ENCODE data around the gene TMEM30B. TPM values are rescaled to one million over a fixed set of nuclear protein-coding genes. Genes with fewer than 3 reads are reported as not detected.
A peak's percentile ranks its signal among the peaks of the same experiment; 100 is the strongest.

Gene TMEM30B
- total and polyA plus RNA-seq, 2 experiments from 2014 or later: 0.35 to 1.7 TPM

DNA sequence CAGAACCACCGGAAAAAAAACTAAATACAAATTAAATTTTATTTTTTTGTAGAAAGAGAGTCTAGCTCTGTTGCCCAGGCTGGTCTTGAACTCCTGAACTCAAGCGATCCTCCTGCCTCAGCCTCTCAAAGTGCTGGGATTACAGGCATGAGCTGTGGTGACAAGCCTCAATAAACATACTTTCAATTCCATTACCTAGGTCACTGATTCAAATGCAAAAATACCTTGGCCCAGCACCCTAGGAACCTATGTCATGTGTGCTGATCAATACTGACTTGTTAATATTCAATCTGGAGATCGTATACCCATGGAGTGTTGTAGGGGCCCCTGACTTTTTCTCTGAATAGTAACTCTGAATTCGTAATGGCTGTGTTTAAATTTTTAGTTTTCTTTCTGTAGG, 7.1 kb upstream of the TMEM30B start:
- Histone ChIP-seq H3K4me1 (ENCODE audit: insufficient read depth) (peaks cover 8% of the 10 kb centered on the region), H3K4me2 (ENCODE audit: unreplicated experiment) (no peak overlapping the region), H3K27me3 (replicated peaks; ENCODE audit: insufficient read depth) (no peaks in the 10 kb centered on the region), H3K36me3 (ENCODE audit: low read depth) (no peaks in the 10 kb centered on the region), H3K4me3 (no peak overlapping the region), H2AFZ (no peak overlapping the region), H3K9me3 (ENCODE audit: low read depth) (no peaks in the 10 kb centered on the region), H3F3A (ENCODE audit: insufficient read depth) (peaks cover 11% of the 10 kb centered on the region; the same call in 1 of the 2 replicates), H3K9ac (no peak overlapping the region), H4K20me1 (ENCODE audit: insufficient read depth) (no peaks in the 10 kb centered on the region), H3K27ac (no peak overlapping the region), H3K79me2 (ENCODE audit: insufficient read depth) (no peaks in the 10 kb centered on the region), H3K9me2 (ENCODE audit: insufficient read depth) (no peaks in the 10 kb centered on the region)
- in situ Hi-C loops (cut with MboI): loop anchor here (25.0 kb wide), 1 partner anchor 951 kb away; no protein-coding TSS in a partner anchor
- TF ChIP-seq EZH2 (IDR thresholded peaks at IDR 0.05; ENCODE audit: insufficient read depth, poor library complexity, severe bottlenecking) (no peak), EZH2phosphoT487 (IDR thresholded peaks at IDR 0.05; ENCODE audit: insufficient read depth, low read depth) (no peak)
- no peak for DNase-seq
- 85 to 86% methylated on average over 4 of the region's 4 CpGs for WGBS, 2 experiments (ENCODE audit: low coverage in 1 of 2, low lambda C conversion rate in 2 of 2, missing lambda C conversion rate in 2 of 2)

DNA sequence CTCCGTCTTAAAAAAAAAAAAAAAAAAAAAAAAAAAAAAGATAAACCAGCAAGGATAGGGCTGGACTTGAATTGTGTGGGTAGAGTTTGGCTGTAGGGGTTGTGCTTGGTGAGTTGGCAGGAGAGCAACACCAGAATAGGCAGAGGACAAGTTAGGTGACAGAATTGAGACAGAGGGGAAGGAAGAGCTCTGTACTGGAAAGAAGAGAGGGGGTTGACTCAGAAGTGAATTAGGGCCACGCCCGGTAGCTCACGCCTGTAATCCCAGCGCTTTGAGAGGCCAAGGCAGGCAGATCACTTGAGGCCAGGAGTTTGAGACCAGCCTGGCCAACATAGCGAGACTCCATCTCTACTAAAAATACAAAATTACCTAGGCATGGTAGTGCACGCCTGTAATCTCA, 6.1 kb upstream of the TMEM30B start:
- no peak overlapping the region for H3K9ac ChIP-seq
- no peaks in the 10 kb centered on the region for H4K20me1 ChIP-seq (ENCODE audit: insufficient read depth)
- no peaks in the 10 kb centered on the region for H3K9me3 ChIP-seq (ENCODE audit: low read depth)
- peaks cover 12% of the 10 kb centered on the region for H3K4me1 ChIP-seq (ENCODE audit: insufficient read depth)
- H3K79me2 ChIP-seq (ENCODE audit: insufficient read depth): no peaks in the 10 kb centered on the region
- H3K36me3 ChIP-seq (ENCODE audit: low read depth): no peaks in the 10 kb centered on the region
- H2AFZ ChIP-seq: no peak overlapping the region
- TF ChIP-seq EZH2phosphoT487 (IDR thresholded peaks at IDR 0.05; ENCODE audit: insufficient read depth, low read depth): no peak
- no peak for TF ChIP-seq EZH2 (IDR thresholded peaks at IDR 0.05; ENCODE audit: insufficient read depth, poor library complexity, severe bottlenecking)
- in situ Hi-C loops (cut with MboI): loop anchor here (25.0 kb wide), 1 partner anchor 950 kb away; no protein-coding TSS in a partner anchor
- H3K4me2 ChIP-seq (ENCODE audit: unreplicated experiment): no peak overlapping the region
- 48 to 55% methylated on average over 7 of the region's 7 CpGs for WGBS, 2 experiments (ENCODE audit: low coverage in 1 of 2, low lambda C conversion rate in 2 of 2, missing lambda C conversion rate in 2 of 2)
- no peak overlapping the region for H3K27ac ChIP-seq
- no peaks in the 10 kb centered on the region for H3K9me2 ChIP-seq (ENCODE audit: insufficient read depth)
- no peaks in the 10 kb centered on the region for H3K27me3 ChIP-seq (replicated peaks; ENCODE audit: insufficient read depth)
- H3F3A ChIP-seq (ENCODE audit: insufficient read depth): peaks cover 15% of the 10 kb centered on the region
- H3K4me3 ChIP-seq: no peak overlapping the region
- peak; percentile 48 for DNase-seq

DNA sequence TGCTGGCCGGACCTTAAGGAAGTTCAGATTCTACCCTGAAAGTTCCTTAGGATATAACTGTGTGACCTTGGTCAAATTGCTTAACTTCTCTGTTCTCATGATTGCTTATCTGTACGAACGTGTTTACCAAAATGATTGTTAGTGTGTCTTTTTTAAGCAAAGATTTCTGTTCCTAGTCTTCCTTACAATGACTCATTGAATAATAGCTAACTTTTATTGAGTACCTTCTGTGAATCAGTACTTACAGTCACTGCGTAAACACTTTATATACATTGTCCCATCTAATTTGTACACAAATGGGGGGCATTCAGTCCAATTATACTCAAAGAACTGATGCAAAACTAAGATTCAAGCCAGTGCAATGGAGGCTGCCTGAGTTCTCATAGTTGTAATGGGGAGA, 4.2 kb upstream of the TMEM30B start:
- Histone ChIP-seq H3K4me3 (no peak overlapping the region), H3K27me3 (replicated peaks; ENCODE audit: insufficient read depth) (no peaks in the 10 kb centered on the region), H3K9ac (no peak overlapping the region), H3K79me2 (ENCODE audit: insufficient read depth) (no peaks in the 10 kb centered on the region), H3F3A (ENCODE audit: insufficient read depth) (peaks cover 25% of the 10 kb centered on the region), H2AFZ (peak overlapping the region; percentile 68), H3K27ac (no peak overlapping the region), H3K4me2 (ENCODE audit: unreplicated experiment) (no peak overlapping the region), H3K4me1 (ENCODE audit: insufficient read depth) (peaks cover 20% of the 10 kb centered on the region), H3K9me3 (ENCODE audit: low read depth) (no peaks in the 10 kb centered on the region), H3K36me3 (ENCODE audit: low read depth) (no peaks in the 10 kb centered on the region), H4K20me1 (ENCODE audit: insufficient read depth) (no peaks in the 10 kb centered on the region), H3K9me2 (ENCODE audit: insufficient read depth) (no peaks in the 10 kb centered on the region)
- DNase-seq: peak; percentile 12
- in situ Hi-C loops (cut with MboI): loop anchor here (25.0 kb wide), 1 partner anchor 948 kb away; no protein-coding TSS in a partner anchor
- 63 to 65% methylated on average over 4 of the region's 4 CpGs for WGBS, 2 experiments (ENCODE audit: low coverage in 1 of 2, low lambda C conversion rate in 2 of 2, missing lambda C conversion rate in 2 of 2)
- TF ChIP-seq EZH2phosphoT487 (IDR thresholded peaks at IDR 0.05; ENCODE audit: insufficient read depth, low read depth): no peak
- no peak for TF ChIP-seq EZH2 (IDR thresholded peaks at IDR 0.05; ENCODE audit: insufficient read depth, poor library complexity, severe bottlenecking)

DNA sequence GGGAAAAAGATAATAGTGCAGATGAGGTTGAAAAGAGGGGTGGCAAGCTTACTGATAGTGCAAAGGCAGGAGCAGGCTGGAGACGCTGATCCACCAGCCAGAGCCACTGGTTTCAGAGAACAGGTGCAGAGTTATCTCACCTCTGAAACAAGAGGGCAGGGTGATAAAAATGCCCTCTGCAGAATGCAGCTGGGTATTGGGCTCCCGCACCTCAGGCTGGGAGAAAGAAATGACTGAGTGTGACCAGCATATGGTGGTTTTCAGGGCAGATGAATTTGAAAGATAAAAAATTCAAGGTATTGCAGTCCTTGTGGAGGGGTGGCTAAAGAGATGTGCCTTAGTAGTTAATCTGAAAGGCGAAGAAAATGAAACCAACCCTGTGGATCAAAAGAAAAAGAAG, 2.9 kb upstream of the TMEM30B start:
- H4K20me1 ChIP-seq (ENCODE audit: insufficient read depth): no peaks in the 10 kb centered on the region
- H2AFZ ChIP-seq: no peak overlapping the region
- H3K79me2 ChIP-seq (ENCODE audit: insufficient read depth): no peaks in the 10 kb centered on the region
- TF ChIP-seq EZH2phosphoT487 (IDR thresholded peaks at IDR 0.05; ENCODE audit: insufficient read depth, low read depth) (no peak), EZH2 (IDR thresholded peaks at IDR 0.05; ENCODE audit: insufficient read depth, poor library complexity, severe bottlenecking) (no peak)
- no peak overlapping the region for H3K4me3 ChIP-seq
- peaks cover 20% of the 10 kb centered on the region for H3K4me1 ChIP-seq (ENCODE audit: insufficient read depth)
- in situ Hi-C loops (cut with MboI): loop anchor here (25.0 kb wide), 1 partner anchor 947 kb away; no protein-coding TSS in a partner anchor
- H3K9me2 ChIP-seq (ENCODE audit: insufficient read depth): no peaks in the 10 kb centered on the region
- no peak overlapping the region for H3K27ac ChIP-seq
- H3K9me3 ChIP-seq (ENCODE audit: low read depth): no peaks in the 10 kb centered on the region
- peaks cover 25% of the 10 kb centered on the region for H3F3A ChIP-seq (ENCODE audit: insufficient read depth)
- no peaks in the 10 kb centered on the region for H3K27me3 ChIP-seq (replicated peaks; ENCODE audit: insufficient read depth)
- DNase-seq: no peak
- H3K4me2 ChIP-seq (ENCODE audit: unreplicated experiment): no peak overlapping the region
- WGBS, 2 experiments (ENCODE audit: low coverage in 1 of 2, low lambda C conversion rate in 2 of 2, missing lambda C conversion rate in 2 of 2): 95 to 96% methylated on average over 3 of the region's 3 CpGs
- no peaks in the 10 kb centered on the region for H3K36me3 ChIP-seq (ENCODE audit: low read depth)
- H3K9ac ChIP-seq: no peak overlapping the region

Measured in GM23248 (cell line).